Left lung (tissue), 10 donors: ENCODE results near the gene PARN. TPM values are rescaled to one million over a fixed set of nuclear protein-coding genes. Genes with fewer than 3 reads are reported as not detected.

Experiments used
- ATAC-seq: fragments of 200-7000 bp; cut with Tn5 transposase; one replicate; pipeline ENCODE4 v1.9.1; 2020; ENCODE audit warnings: moderate library complexity
- DNase-seq, 4 donors: peaks; one replicate each; pipeline ENCODE4 v3.0.0-alpha.2; 2013 to 2020
- H3K27ac ChIP-seq, 2 donors: fragments of 200-600 bp; sonication (generic) in 1 of 2; one replicate each; pipeline versions ENCODE4 v1.5.0 to v1.8.0; 2020 to 2021
- H3K27me3 ChIP-seq, 2 donors: fragments of 200-600 bp; sonication (generic) in 1 of 2; one replicate each; pipeline versions ENCODE4 v1.5.0 to v1.8.0; 2020 to 2021
- H3K36me3 ChIP-seq, 2 donors: fragments of 200-600 bp; sonication (generic) in 1 of 2; one replicate each; pipeline versions ENCODE4 v1.5.0 to v1.8.0; 2020 to 2021
- H3K4me1 ChIP-seq, 2 donors: fragments of 200-600 bp; one replicate each; pipeline ENCODE4 v1.8.0; 2021
- H3K4me3 ChIP-seq, 2 donors: fragments of 200-600 bp; sonication (generic) in 1 of 2; one replicate each; pipeline versions ENCODE4 v1.5.0 to v1.8.0; 2020 to 2021; ENCODE audit warnings: mild to moderate bottlenecking in 1 of 2
- H3K9me3 ChIP-seq, 2 donors: fragments of 200-600 bp; sonication (generic) in 1 of 2; one replicate each; pipeline versions ENCODE4 v1.5.0 to v1.8.0; 2020 to 2021
- intact Hi-C, 2 donors: fragments of 100-400 bp; cut with DNase I; formaldehyde crosslinking; loops; one replicate each; pipeline versions ENCODE4 v1.11.2 to v1.14.2; 2022
- polyA plus RNA-seq, 6 donors: library from polyadenylated mRNA; unstranded; fragments of 120-200 nt; gene quantifications; one replicate each; pipeline ENCODE4 v1.2.1, GENCODE V29; 2013; ENCODE audit not compliant: insufficient read length in 6 of 6
- total RNA-seq, 2 donors: library from RNA; stranded (reverse); fragmentation: NEBNext Ultra II Directional; extraction: Animal tissue kit (Norgen Biotek cat#: 25700); gene quantifications; one replicate each; pipeline ENCODE4 v1.2.1, GENCODE V29; 2021
- TF ChIP-seq, protein P1 (sequence below), 2 donors: fragments of 200-600 bp; sonication (generic) in 1 of 2; IDR thresholded peaks; one replicate each; pipeline versions ENCODE4 v1.5.0 to v1.8.0; 2021; ENCODE audit warnings: antibody characterized with exemption in 2 of 2
- donor health status: DM: no; HTN: yes; CAD: no.
- donor health status: DM: no; HTN: no; CAD: no.

Gene PARN
- total and polyA plus RNA-seq, 8 donors = 26.9 to 37.9 (median 27.7) TPM

DNA sequence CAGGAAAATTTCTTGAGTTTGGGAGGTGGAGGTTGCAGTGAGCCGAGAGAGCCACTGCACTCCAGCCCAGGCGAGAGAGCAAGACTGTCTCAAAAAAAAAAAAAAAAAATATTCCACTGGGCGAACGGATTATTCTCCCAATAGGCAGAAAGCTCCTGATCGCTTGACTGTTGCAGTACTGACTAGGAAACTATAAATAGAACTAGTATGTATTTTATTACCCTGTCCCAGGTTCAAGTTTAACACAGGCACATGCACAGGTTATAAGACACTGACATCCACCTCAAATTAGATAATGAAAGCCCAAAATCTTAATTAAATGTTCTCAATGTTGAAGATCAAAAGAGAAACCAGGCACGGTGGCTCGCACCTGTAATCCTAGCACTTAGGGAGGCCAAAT, 11.5 kb downstream of the PARN start:
- no peaks in the 10 kb centered on the region for H3K9me3 ChIP-seq
- no peaks in the 10 kb centered on the region for H3K4me1 ChIP-seq

DNA sequence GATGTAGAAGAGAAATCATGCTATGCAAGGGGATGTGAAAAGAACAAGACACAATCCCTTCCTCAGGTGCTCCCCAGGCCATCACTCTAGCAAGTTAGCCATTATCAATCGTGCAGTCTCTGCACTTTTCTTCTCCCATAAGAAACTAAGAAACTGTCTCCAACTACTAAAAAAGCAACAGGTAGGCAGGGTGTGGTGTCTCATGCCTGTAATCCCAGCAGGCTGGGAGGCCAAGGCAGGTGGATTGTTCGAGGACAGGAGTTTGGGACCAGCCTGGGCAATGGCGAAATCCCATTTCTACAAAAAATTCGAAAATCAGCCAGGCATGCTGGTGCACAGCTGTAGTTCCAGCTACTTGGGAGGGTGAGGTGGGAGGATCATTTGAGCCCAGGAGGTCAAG, 13.8 kb downstream of the PARN start:
- no peaks in the 10 kb centered on the region for H3K9me3 ChIP-seq
- H3K27me3 ChIP-seq = no peaks in the 10 kb centered on the region
- no peak for ATAC-seq
- intact Hi-C loops = no loop called here
- no peak for DNase-seq
- no peaks in the 10 kb centered on the region for H3K4me1 ChIP-seq
- peaks cover 0 to 83% of the 10 kb centered on the region in 2 donors for H3K36me3 ChIP-seq
- TF ChIP-seq, protein P1, sequence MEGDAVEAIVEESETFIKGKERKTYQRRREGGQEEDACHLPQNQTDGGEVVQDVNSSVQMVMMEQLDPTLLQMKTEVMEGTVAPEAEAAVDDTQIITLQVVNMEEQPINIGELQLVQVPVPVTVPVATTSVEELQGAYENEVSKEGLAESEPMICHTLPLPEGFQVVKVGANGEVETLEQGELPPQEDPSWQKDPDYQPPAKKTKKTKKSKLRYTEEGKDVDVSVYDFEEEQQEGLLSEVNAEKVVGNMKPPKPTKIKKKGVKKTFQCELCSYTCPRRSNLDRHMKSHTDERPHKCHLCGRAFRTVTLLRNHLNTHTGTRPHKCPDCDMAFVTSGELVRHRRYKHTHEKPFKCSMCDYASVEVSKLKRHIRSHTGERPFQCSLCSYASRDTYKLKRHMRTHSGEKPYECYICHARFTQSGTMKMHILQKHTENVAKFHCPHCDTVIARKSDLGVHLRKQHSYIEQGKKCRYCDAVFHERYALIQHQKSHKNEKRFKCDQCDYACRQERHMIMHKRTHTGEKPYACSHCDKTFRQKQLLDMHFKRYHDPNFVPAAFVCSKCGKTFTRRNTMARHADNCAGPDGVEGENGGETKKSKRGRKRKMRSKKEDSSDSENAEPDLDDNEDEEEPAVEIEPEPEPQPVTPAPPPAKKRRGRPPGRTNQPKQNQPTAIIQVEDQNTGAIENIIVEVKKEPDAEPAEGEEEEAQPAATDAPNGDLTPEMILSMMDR (IDR thresholded peaks at IDR 0.05) = no peak
- no peak overlapping the region for H3K4me3 ChIP-seq
- H3K27ac ChIP-seq = no peak overlapping the region

More for the DNA sequence above, 11.5 kb downstream of the PARN start:
- peaks cover 0 to 92% of the 10 kb centered on the region in 2 donors for H3K36me3 ChIP-seq
- intact Hi-C loops = no loop called here
- no peaks in the 10 kb centered on the region for H3K27me3 ChIP-seq
- DNase-seq (no peak), ATAC-seq (no peak)
- TF ChIP-seq, protein P1 (IDR thresholded peaks at IDR 0.05) = no peak
- H3K27ac ChIP-seq = no peak overlapping the region
- H3K4me3 ChIP-seq = no peak overlapping the region

DNA sequence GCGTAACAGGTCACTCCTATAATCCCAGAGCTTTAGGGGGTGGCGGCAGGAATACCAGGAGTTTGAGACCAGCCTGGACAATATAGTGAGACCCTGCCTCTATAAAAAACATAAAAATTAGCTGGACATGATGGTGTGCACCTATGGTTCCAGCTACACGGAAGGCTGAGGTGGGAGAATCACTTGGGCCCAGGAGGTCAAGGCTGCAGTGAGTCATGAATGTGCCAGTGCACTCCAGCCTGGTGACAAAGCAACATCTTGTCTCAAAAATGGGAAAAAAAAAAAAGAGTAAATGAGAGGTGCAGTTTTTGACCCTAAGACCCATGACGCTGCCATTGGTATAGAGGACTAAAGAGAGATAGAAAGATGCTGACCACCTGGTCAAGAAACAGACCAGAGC, 16.1 kb downstream of the PARN start:
- ATAC-seq = no peak
- TF ChIP-seq, protein P1 (IDR thresholded peaks at IDR 0.05) = no peak
- H3K9me3 ChIP-seq = no peaks in the 10 kb centered on the region
- no peak overlapping the region for H3K4me3 ChIP-seq
- DNase-seq = no peak
- H3K27ac ChIP-seq = no peak overlapping the region
- no peaks in the 10 kb centered on the region for H3K27me3 ChIP-seq
- intact Hi-C loops = no loop called here
- peaks cover 0 to 86% of the 10 kb centered on the region in 2 donors for H3K36me3 ChIP-seq
- no peaks in the 10 kb centered on the region for H3K4me1 ChIP-seq

DNA sequence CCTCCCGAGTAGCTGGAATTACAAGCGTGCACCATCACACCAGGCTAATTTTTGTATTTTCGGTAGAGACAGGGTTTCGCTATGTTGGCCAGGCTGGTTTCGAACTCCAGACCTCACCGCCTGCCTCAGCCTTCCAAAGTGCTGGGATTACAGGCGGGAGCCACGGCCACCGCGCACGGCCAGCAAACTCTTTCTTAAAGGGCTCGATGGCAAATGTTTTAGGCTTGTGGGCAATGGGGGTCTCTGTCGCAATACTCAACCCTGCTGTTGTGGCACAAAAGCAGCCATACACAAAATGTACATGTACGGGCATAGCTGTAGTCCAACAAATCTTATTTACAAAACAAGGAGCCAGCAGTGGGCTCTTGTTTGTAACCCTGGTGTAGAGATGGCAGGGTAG, 18.4 kb downstream of the PARN start:
- ATAC-seq = no peak
- Histone ChIP-seq H3K27ac (no peak overlapping the region), H3K4me3 (no peak overlapping the region), H3K27me3 (no peaks in the 10 kb centered on the region), H3K9me3 (no peaks in the 10 kb centered on the region), H3K4me1 (no peaks in the 10 kb centered on the region), H3K36me3 (peaks cover 0 to 90% of the 10 kb centered on the region in 2 donors)
- TF ChIP-seq, protein P1 (IDR thresholded peaks at IDR 0.05) = no peak
- no peak for DNase-seq
- intact Hi-C loops = no loop called here

DNA sequence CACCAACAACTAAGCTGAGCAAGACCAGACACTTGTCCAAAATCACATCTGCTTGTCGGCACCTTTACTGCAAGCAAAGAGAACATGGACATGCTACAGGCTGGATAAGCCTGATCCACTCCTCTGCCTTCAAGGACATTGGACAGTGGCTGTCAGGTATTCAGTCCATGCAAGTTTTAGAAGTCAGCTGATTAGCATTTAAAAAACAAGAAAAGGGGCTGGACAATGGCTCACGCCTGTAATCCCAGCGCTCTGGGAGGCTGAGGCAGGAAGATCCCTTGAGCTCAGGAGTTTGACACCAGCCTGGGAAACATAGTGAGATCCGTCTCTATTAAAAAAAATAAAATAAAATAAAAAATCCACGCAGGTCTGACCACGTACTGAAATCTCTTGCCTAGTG, 20.3 kb downstream of the PARN start:
- Histone ChIP-seq H3K36me3 (peaks cover 0 to 89% of the 10 kb centered on the region in 2 donors), H3K4me3 (no peak overlapping the region), H3K27ac (no peak overlapping the region), H3K27me3 (no peaks in the 10 kb centered on the region), H3K9me3 (no peaks in the 10 kb centered on the region), H3K4me1 (no peaks in the 10 kb centered on the region)
- DNase-seq = no peak
- intact Hi-C loops = no loop called here
- ATAC-seq = no peak
- TF ChIP-seq, protein P1 (IDR thresholded peaks at IDR 0.05) = no peak
